BE2C (cell line): ENCODE data around the gene CCDC34.

Experiments
- DNase-seq: peaks from one replicate; pipeline ENCODE4 v3.0.0-alpha.2; 2020
- H3K27me3 ChIP-seq: fragments of 250-450 bp; sonication (Bioruptor Pico); 2 replicates; pipeline ENCODE4 v1.5.1; 2020; ENCODE audit warnings: mild to moderate bottlenecking
- H3K36me3 ChIP-seq: fragments of 250-450 bp; sonication (Bioruptor Pico); 2 replicates; pipeline ENCODE4 v1.5.1; 2020; ENCODE audit warnings: mild to moderate bottlenecking
- H3K4me1 ChIP-seq: fragments of 250-450 bp; sonication (Bioruptor Pico); 2 replicates; pipeline ENCODE4 v1.5.1; 2020
- H3K4me3 ChIP-seq: 2 replicates; pipeline ENCODE4 v1.5.1; 2011; ENCODE audit warnings: low read depth, low read length
- H3K9me3 ChIP-seq: fragments of 250-450 bp; sonication (Bioruptor Pico); 2 replicates; pipeline ENCODE4 v1.5.1; 2020
- CTCF ChIP-seq: IDR thresholded peaks from 2 replicates; pipeline ENCODE4 v1.5.1; 2012; ENCODE audit warnings: mild to moderate bottlenecking, low read depth, low read length

The CCDC34 gene

GRCh38 chr11:27373856-27374602, 11.0 kb upstream of the CCDC34 start:
- Histone ChIP-seq H3K9me3 (no peaks in the 10 kb centered on the region), H3K36me3 (no peaks in the 10 kb centered on the region), H3K4me3 (no peak overlapping the region), H3K27me3 (no peaks in the 10 kb centered on the region), H3K4me1 (no peaks in the 10 kb centered on the region)
- TF ChIP-seq CTCF, result no peak
- no peak for DNase-seq

GRCh38 chr11:27373392-27373791, 10.4 kb upstream of the CCDC34 start:
- TF ChIP-seq CTCF, result no peak
- Histone ChIP-seq H3K4me1 (no peaks in the 10 kb centered on the region), H3K9me3 (no peaks in the 10 kb centered on the region), H3K4me3 (no peak overlapping the region), H3K36me3 (no peaks in the 10 kb centered on the region), H3K27me3 (no peaks in the 10 kb centered on the region)
- DNase-seq, result no peak

- Histone ChIP-seq H3K9me3 (no peaks in the 10 kb centered on the region), H3K4me1 (no peaks in the 10 kb centered on the region; the same call in 1 of the 2 replicates), H3K27me3 (no peaks in the 10 kb centered on the region), H3K4me3 (no peak overlapping the region), H3K36me3 (no peaks in the 10 kb centered on the region)
- DNase-seq, result no peak
- no peak for TF ChIP-seq CTCF
Observed at GRCh38 chr11:27372164-27372563, 9.1 kb upstream of the CCDC34 start.

GRCh38 chr11:27371489-27371888, 8.5 kb upstream of the CCDC34 start:
- no peak for DNase-seq
- H3K4me3 ChIP-seq, result no peak overlapping the region
- no peaks in the 10 kb centered on the region for H3K27me3 ChIP-seq
- no peak for TF ChIP-seq CTCF
- H3K4me1 ChIP-seq, result no peaks in the 10 kb centered on the region; the same call in 1 of the 2 replicates
- no peaks in the 10 kb centered on the region for H3K9me3 ChIP-seq
- no peaks in the 10 kb centered on the region for H3K36me3 ChIP-seq

GRCh38 chr11:27370374-27370773, 7.4 kb upstream of the CCDC34 start:
- no peaks in the 10 kb centered on the region for H3K27me3 ChIP-seq
- no peaks in the 10 kb centered on the region for H3K9me3 ChIP-seq
- no peak for TF ChIP-seq CTCF
- H3K4me1 ChIP-seq, result no peaks in the 10 kb centered on the region; the same call in 1 of the 2 replicates
- H3K36me3 ChIP-seq, result no peaks in the 10 kb centered on the region
- no peak overlapping the region for H3K4me3 ChIP-seq
- DNase-seq, result peak; percentile 21

- Histone ChIP-seq H3K36me3 (no peaks in the 10 kb centered on the region), H3K9me3 (no peaks in the 10 kb centered on the region), H3K4me1 (no peaks in the 10 kb centered on the region; the same call in 1 of the 2 replicates), H3K27me3 (no peaks in the 10 kb centered on the region), H3K4me3 (peak overlapping the region; percentile 43)
- peak; percentile 36 for DNase-seq
- TF ChIP-seq CTCF, result no peak
Observed at GRCh38 chr11:27367881-27368280, 4.9 kb upstream of the CCDC34 start.
